Upper lobe of left lung (tissue), 4 donors: ENCODE results near the gene B2M.

Source experiments
- CTCF ChIP-seq, 6 experiments: fragments of 450-650 bp in 4 of 6; fragments of 200-600 bp in 2 of 6; sonication (generic) in 2 of 6; IDR thresholded peaks; one replicate each; pipeline ENCODE4 v1.5.1; 2016 to 2019; ENCODE audit warnings: antibody characterized with exemption in 6 of 6
- EP300 ChIP-seq, 4 donors: sonication (generic); formaldehyde crosslinking; IDR thresholded peaks; one replicate each; pipeline ENCODE4 v1.5.1; 2017; ENCODE audit warnings: antibody characterized with exemption in 4 of 4, control low read depth in 2 of 4
- POLR2A ChIP-seq, 4 donors: fragments of 450-650 bp; IDR thresholded peaks; one replicate each; pipeline ENCODE4 v1.5.1; 2016 to 2017; ENCODE audit warnings: antibody characterized with exemption in 4 of 4, mild to moderate bottlenecking in 2 of 4
- POLR2AphosphoS5 ChIP-seq, 2 donors: sonication (generic); formaldehyde crosslinking; IDR thresholded peaks; one replicate each; pipeline ENCODE4 v1.5.1; 2017; ENCODE audit warnings: antibody characterized with exemption in 2 of 2

- TF ChIP-seq CTCF (IDR thresholded peaks at IDR 0.05) (no peak), POLR2AphosphoS5 (IDR thresholded peaks at IDR 0.05) (no peak), POLR2A (IDR thresholded peaks at IDR 0.05) (no peak), EP300 (IDR thresholded peaks at IDR 0.05) (no peak)
Measured at GRCh38 chr15:44706401-44706800, 4.9 kb upstream of the B2M start.
